ENCODE data around the gene SLC25A45. TPM values are rescaled to one million over a fixed set of nuclear protein-coding genes. Genes with fewer than 3 reads are reported as not detected.
A peak's percentile ranks its signal among the peaks of the same experiment; 100 is the strongest.

SLC25A45 gene
- total RNA-seq, 1 donor from 2014 or later: 12.3 TPM

- Mint-ChIP-seq H3K36me3 (ENCODE audit: low read depth) (peaks cover under 1% of the 10 kb centered on the region), H3K27me3 (no peaks in the 10 kb centered on the region), H3K27ac (peak overlapping the region; percentile 8), H3K4me1 (peaks cover 34% of the 10 kb centered on the region), H3K4me3 (no peak overlapping the region), H3K9me3 (no peaks in the 10 kb centered on the region)
- CTCF ChIA-PET: interaction anchor here (0.8 to 1.2 kb wide), 3 partner anchors 20 to 153 kb away, joined by 3 to 4 read pairs (median 3); partner anchors contain the start of gene DPF2
- POLR2A ChIA-PET: interaction anchor here (0.6 to 1.1 kb wide), 6 partner anchors 9 to 124 kb away, joined by 3 to 6 read pairs (median 3); partner anchors contain the start of genes DPF2 and SLC25A45
- intact Hi-C loops (cut with micrococcal nuclease): no loop called here
- TF ChIP-seq CTCF (IDR thresholded peaks at IDR 0.05): no peak
- DNase-seq (no peak), ATAC-seq (ENCODE audit: low read depth) (no peak)
Observed at GRCh38 chr11:65357856-65358356, 24.5 kb downstream of the SLC25A45 start.

GRCh38 chr11:65356394-65356972 lies 26.0 kb downstream of the SLC25A45 start:
- Mint-ChIP-seq H3K27ac (no peak overlapping the region), H3K36me3 (ENCODE audit: low read depth) (peaks cover 14% of the 10 kb centered on the region), H3K4me3 (no peak overlapping the region), H3K4me1 (peaks cover 23% of the 10 kb centered on the region), H3K27me3 (no peaks in the 10 kb centered on the region), H3K9me3 (no peaks in the 10 kb centered on the region)
- no peak for TF ChIP-seq CTCF (IDR thresholded peaks at IDR 0.05)
- POLR2A ChIA-PET: interaction anchor here (0.5 to 2.1 kb wide), 6 partner anchors 22 to 506 kb away, joined by 3 to 7 read pairs (median 4); partner anchors contain the start of gene SLC25A45
- ATAC-seq (ENCODE audit: low read depth) (no peak), DNase-seq (no peak)
- CTCF ChIA-PET: interaction anchor here (1.2 kb wide), 1 partner anchor 23 kb away, joined by 3 read pairs; the partner anchor contains the start of gene DPF2
- intact Hi-C loops (cut with micrococcal nuclease): no loop called here

- Mint-ChIP-seq H3K27me3 (no peaks in the 10 kb centered on the region), H3K36me3 (ENCODE audit: low read depth) (peaks cover 19% of the 10 kb centered on the region), H3K27ac (peak overlapping the region; percentile 21), H3K4me3 (peak overlapping the region; percentile 91), H3K4me1 (peaks cover 23% of the 10 kb centered on the region), H3K9me3 (no peaks in the 10 kb centered on the region)
- TF ChIP-seq CTCF (IDR thresholded peaks at IDR 0.05): no peak
- ChIA-PET POLR2A (interaction anchor here (0.5 to 2.1 kb wide), 11 partner anchors 10 to 1001 kb away, joined by 3 to 7 read pairs (median 4); partner anchors contain the start of genes DPF2 and MALAT1), CTCF (interaction anchor here (1.0 kb wide), 1 partner anchor 26 kb away, joined by 4 read pairs; no protein-coding TSS in a partner anchor)
- DNase-seq: no peak
- intact Hi-C loops (cut with micrococcal nuclease): loop anchor here (2.0 kb wide), 1 partner anchor 27 kb away; the partner anchor contains the start of gene SLC25A45
- ATAC-seq (ENCODE audit: low read depth): no peak
Observed at GRCh38 chr11:65355776-65356393, 26.6 kb downstream of the SLC25A45 start.

- ATAC-seq (ENCODE audit: low read depth): peak; percentile 36
- Mint-ChIP-seq H3K9me3 (no peaks in the 10 kb centered on the region), H3K36me3 (ENCODE audit: low read depth) (peaks cover 22% of the 10 kb centered on the region), H3K27me3 (no peaks in the 10 kb centered on the region), H3K4me3 (peak overlapping the region; percentile 91), H3K4me1 (peaks cover 23% of the 10 kb centered on the region), H3K27ac (peak overlapping the region; percentile 83)
- peak; percentile 52 for DNase-seq
- ChIA-PET POLR2A (interaction anchor here (0.6 to 2.1 kb wide), 10 partner anchors 11 to 1000 kb away, joined by 3 to 16 read pairs (median 4); partner anchors contain the start of genes DPF2 and MALAT1), CTCF (interaction anchor here (1.0 kb wide), 1 partner anchor 25 kb away, joined by 4 read pairs; no protein-coding TSS in a partner anchor)
- no peak for TF ChIP-seq CTCF (IDR thresholded peaks at IDR 0.05)
- intact Hi-C loops (cut with micrococcal nuclease): loop anchor here (2.0 kb wide), 1 partner anchor 28 kb away; the partner anchor contains the start of gene SLC25A45
Observed at GRCh38 chr11:65355013-65355775, 27.3 kb downstream of the SLC25A45 start.
